GM19239 (cell line): ENCODE data around the gene SLC47A1.
"Not testable (repeated sequence)": the region's sequence is repeated elsewhere in the genome, so short reads cannot be mapped to it uniquely, and the experiment has no call there.

Source experiments
- DNase-seq: peaks from one replicate; pipeline ENCODE4 v3.0.0; 2011; ENCODE audit warnings: low spot score; ENCODE audit not compliant: insufficient read length
- FAIRE-seq: peaks from 2 replicates; lab custom pipeline; 2011; peaks lifted over from hg19 to GRCh38; lab: Jason Lieb, UNC

SLC47A1 gene

DNA sequence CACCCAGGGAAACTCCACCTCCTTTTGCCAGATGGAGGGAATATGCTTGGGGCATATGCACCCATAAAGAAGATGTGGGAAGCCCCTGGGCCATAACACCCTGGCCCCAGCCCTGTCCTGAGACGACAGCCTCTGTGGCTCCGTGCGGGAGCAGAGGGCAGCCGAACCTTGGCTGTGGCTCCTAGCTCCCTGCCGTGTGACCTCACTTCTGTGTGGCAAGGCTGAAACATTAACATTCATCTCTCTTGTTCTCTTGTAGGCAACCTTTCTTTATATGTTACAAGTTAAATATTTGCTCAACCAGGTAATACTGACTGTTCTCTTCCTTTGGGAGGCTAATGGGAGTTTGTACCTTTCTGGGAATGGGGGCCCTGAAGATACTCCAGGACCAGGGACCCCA lies 17.5 kb downstream of the SLC47A1 start:
- DNase-seq (no peak), FAIRE-seq (no peak)

DNA sequence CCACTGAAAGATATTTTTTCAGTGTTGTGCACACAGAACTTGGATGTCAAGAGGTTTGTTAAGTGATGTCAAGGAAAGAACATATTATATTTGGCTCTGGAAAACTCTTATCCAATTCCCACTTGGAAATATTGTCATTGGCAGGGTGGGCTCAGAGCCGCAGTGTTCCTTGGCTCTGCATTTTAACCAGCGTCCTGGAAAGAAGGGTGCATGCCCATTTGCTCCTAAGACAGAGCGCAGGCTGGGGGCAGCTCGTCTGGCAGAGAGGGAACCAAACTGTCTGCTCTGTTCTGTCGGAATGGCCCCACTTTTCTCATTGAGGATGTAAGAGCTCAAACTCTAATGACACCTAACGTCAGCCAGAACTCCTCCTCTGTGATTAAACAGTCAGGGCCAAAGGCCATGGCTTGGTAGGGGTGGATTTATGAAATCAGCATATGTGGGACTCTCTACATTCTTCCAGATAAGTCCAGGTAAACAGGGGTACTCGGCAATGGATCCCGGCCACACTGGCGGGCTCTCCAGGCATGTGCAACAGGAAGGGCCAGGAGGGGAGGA lies 18.0 kb downstream of the SLC47A1 start:
- FAIRE-seq, result no peak
- DNase-seq, result no peak

DNA sequence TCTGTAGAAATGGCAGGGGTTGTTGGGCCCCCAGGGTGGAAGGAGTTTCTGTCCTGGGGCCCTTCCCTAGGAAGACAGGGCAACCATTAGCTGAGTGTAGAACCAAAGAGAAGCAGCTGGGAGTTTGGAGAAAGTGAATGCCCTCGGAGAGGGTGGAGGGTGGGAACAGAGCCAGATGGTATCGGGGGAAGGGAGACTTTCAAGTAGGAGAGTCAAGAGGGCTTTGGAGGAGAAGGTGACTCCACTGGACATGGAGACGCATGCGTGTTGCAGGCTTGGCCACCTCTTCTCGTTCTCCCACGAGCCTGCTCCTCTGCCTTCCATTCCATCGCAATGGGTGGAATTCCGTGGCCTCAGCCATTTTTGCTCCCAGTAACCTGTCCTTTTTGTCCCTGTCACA lies 19.4 kb downstream of the SLC47A1 start:
- FAIRE-seq, result no peak
- DNase-seq, result no peak

DNA sequence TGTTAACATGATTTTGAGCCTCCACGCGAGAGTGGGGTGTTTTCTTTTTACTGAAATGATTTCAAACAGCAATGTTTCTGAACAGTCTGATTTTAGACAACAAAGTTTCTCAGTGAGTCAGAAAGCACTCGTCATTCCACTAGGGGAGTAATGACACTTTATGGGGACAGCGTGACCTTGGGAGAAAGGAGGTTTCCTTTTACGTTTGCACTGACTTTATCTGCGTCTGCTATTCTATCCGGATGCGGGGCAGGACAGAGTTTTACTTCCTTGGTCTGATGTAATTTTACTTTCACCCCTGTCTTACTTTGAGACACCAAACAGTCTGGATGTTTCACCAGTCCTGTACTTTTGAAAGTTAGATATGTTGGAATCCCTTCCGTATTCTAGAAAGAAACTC lies 20.7 kb downstream of the SLC47A1 start:
- DNase-seq, result no peak
- FAIRE-seq, result no peak

DNA sequence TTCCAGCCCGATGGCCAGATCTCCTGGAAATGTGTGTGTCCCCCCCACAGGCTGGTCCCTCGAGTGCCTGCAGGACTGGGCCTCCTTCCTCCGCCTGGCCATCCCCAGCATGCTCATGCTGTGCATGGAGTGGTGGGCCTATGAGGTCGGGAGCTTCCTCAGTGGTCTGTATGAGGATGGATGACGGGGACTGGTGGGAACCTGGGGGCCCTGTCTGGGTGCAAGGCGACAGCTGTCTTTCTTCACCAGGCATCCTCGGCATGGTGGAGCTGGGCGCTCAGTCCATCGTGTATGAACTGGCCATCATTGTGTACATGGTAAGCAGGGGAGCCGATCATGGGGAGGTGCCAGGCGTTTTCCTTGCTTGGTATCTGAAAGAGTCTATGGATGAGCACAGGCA lies 22.1 kb downstream of the SLC47A1 start:
- FAIRE-seq, result no peak
- no peak for DNase-seq

DNA sequence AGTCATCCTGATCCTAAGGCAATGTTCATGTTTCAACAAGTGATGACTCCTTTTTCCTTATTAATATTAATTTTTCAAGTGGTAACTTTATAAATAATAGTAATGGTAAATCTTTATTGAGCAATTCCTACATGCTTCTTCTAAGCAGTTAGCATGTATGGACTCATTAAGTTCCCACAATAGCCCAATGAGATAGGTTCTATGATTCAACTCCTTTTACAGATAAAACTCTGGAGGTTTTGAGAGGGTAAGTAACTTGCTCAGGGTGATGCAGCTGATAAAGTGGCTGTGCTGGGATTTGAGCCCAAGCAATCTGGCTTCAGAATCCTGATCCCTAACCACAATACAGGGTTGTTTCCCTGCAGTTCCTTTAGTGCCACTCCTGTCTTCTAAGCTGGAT lies 25.3 kb downstream of the SLC47A1 start:
- no peak for FAIRE-seq
- no peak for DNase-seq

DNA sequence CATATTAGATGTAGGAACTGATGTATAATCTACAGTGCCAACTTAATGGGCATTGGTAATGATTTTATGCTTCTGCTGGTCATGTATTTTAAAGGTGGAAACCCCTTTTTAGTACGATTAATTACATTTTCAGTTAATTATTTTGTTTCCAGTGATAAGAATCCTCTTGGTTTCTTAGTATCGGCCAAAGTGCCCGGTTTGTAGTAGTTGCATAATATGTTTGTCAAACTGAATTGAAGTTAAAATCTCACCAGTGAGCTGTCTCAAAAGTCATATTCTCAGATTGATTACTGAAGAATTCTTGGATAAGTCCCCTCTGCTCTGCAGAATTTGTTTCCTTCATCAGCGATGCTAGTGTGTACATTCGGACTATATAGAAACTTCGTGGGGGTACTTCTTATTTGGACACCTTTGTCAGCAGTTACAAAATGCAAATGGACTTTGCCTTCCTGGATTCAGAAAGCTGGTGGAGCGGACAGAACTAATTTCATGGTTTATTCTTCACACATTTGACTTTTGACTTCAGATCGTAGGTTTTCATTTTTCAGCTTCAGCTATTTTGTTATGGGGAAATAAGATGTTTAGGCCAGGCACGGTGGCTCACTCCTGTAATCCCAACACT lies 28.2 kb downstream of the SLC47A1 start:
- no peak for FAIRE-seq

DNA sequence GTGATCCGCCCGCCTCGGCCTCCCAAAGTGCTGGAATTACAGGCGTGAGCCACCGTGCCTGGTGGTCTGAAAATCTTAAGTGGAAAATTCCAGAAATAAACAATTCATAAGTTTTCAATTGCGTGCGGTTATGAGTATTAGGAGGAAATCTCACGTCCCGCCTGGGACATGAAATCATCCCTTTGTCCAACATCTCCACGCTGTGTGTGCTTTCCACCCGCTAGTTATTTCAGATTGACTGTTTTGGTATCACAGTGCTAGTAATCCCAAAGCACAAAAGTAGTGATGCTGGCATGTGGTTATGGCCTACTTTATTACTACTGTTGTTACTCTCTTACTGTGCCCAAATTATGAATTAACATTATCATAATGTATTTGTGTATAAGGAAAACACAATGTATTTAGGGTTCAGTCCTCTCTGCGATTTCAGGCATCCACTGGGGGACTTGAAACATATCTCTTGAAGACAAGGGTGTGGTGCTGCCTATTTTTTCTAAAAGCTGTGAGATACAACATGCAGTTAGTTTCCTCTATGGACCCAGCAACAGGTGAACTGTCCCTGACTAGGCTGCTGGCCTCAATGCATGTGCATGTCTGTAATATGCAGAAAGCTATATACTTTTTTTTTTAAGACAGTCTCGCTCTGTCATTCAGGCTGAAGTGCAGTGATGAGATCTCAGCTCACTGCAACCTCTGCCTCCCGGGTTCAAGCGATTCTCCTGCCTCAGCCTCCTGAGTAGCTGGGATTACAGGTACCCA lies 32.3 kb downstream of the SLC47A1 start:
- FAIRE-seq, result no peak
- DNase-seq, result no peak

More for the DNA sequence above, 28.2 kb downstream of the SLC47A1 start:
- no peak for DNase-seq

DNA sequence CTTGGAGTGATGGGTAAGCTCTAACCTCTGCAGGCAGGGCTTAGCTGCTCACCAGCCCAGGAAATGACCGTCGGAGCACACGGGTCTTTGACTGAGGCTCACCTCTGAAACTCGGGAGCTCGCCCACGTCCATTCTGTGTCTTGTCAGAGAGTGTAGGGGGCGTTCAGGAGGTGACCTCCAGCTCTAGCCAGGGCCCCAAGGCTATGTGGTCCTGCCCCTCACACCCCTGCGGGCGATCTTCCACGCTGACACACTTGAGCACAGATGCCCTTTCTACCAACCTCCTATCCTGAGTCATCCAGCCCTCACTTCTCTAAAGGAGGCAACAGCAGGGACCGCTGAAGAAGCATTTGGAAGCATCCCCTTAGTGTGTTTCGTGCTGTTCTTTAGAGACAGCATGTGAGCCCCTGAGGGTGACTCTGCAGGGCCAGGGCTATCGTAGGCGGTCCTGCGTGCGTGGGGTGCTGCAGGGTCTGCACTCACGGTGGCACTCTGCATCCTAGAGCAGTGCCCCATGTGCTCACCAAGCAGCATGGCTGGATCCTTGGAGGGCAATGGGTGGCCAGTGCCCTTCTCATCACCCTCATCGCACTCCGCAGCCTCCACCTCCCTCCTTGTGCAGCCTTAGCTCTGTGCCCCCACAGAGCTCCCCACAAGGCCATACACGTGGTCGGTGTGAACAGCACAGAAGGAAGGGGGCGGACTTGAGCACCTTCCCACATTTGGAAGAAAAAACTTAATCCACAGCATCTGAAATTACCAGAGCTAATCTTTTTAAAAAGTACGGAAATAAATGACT lies 33.8 kb downstream of the SLC47A1 start:
- no peak for DNase-seq
- FAIRE-seq, result no peak

DNA sequence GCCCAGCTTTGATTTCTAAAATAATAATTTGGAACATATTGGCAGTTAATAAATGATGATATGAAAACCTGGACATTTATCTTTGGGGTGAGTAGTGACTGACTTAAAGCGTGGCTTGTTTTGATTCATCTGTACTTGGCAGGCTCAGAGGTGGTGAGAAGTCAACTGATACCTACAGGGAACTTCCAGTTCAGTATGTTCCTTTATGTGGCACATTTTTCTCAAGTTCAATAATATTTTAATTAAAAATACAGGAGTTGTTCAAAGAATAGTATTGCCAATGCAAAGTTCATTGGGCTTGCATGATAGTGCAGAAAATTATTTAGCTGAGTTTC lies 34.3 kb downstream of the SLC47A1 start:
- FAIRE-seq, result no peak
- no peak for DNase-seq

DNA sequence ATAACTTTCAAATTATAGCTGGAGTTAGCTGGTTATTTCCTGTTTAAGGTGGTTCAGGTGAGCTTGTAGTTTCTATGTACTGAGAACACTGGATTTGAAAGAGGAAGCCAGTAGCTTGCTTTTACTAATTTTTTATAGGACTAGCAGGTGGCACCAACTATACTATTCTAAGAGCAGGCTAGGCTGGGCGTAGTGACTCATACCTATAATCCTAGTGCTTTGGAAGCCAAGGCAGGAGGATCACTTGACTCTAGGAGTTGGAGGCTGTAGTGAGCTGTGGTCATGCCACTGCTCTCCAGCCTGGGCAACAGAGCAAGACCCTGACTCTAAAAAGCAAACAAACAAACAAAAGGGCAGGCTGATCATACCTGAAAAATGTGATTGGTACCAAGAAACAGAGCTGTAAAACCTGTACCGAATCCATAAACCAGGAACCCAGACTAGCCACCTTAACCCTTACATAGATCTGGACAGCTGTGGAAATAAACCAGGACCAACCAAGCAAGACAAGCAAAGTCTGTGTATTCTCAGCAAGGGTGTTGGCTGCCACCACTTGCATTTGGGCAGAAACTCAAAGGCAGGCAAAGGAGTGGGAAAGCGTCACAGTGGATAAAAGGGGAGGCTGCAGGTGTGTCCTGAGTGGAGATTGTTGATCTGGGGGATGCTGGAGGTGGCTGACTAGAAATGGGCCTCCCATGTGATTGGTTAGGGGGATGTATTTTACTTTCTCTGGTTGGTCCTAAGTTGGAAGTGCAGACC lies 36.3 kb downstream of the SLC47A1 start:
- no peak for FAIRE-seq

DNA sequence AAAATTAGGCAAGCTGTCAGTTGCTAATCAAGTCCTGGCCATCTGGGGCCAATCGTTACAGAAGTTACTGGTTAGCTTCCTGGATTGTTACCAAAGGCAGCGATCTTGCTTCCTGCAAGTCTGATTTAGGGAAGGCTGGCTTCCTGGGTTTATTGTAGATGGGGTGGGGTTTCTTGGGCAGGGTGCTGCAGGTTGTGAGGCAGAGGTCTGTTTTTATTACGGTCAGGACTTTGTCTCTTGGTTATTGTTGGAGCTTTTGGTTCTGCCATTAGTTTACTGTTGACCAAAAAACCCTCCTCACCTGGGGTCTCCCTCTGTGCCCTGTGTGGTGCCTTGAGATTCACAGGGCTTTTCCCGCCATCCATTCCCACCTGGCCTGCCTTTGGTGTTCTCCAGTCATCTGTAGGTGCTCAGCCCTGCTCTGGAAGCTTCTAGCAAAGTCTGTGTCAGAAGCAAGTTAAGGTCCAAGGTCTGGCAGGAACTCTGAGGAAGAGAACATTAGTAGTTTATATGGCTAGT lies 36.9 kb downstream of the SLC47A1 start:
- DNase-seq (no peak), FAIRE-seq (no peak)

More for the DNA sequence above, 36.3 kb downstream of the SLC47A1 start:
- DNase-seq, result no peak

DNA sequence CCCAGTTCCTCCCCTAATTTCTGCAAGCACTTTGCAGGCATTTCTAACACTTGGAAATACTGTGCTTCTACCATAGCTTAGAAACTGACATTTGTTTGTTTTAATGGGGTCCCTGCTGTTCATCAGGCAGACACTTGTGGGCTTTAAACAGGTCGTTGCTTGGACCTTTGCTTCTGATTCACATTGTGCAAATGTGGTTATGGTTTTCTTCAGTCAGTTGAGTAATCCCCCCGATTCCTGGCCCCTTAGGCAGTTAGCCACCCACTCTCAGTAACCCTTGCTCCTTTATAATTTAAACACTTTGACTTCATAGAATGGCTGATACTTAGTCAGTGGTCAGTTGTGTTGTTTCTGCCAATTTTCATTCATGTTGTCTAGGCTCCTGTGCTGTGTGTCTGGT lies 39.4 kb downstream of the SLC47A1 start:
- DNase-seq, result no peak

DNA sequence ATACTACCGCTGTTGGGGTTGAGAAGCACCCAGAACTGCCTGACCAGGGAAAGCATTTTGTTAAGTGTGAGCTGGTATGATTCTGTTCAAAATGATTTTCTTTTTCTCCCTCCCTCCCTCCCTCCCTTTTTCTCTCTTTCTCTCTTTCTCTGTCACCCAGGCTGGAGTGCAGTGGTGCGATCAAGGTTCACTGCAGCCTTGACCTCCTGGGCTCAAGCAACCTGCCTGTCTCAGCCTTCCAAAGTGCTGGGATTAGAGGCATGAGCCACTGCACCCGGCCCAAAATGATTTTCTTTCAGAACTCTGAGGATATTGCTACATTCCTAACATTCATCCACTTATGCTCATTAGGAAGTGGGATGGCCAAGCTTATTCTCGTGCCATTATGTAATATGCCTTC lies 41.3 kb downstream of the SLC47A1 start:
- DNase-seq (no peak), FAIRE-seq (no peak)

More for the DNA sequence above, 39.4 kb downstream of the SLC47A1 start:
- no peak for FAIRE-seq

DNA sequence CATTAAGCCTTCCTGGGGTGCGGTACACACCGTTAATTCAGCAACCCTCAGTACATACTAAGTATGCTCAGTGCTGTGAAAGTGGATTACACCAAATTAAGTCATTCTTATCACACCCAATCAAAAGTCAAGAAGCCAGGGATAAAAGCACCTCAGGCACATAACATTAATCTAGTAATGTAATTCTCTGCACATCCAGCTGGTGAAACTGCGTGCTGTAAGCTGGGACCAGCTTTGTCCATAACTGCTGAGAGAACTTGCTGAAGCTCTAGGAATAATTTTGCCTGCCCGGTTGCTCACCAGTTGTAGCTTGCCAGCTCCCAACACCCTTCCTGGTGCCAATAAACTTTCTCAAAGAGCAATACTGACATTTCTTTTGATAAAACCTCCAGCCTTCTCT lies 44.9 kb downstream of the SLC47A1 start:
- no peak for DNase-seq
- FAIRE-seq, result no peak

DNA sequence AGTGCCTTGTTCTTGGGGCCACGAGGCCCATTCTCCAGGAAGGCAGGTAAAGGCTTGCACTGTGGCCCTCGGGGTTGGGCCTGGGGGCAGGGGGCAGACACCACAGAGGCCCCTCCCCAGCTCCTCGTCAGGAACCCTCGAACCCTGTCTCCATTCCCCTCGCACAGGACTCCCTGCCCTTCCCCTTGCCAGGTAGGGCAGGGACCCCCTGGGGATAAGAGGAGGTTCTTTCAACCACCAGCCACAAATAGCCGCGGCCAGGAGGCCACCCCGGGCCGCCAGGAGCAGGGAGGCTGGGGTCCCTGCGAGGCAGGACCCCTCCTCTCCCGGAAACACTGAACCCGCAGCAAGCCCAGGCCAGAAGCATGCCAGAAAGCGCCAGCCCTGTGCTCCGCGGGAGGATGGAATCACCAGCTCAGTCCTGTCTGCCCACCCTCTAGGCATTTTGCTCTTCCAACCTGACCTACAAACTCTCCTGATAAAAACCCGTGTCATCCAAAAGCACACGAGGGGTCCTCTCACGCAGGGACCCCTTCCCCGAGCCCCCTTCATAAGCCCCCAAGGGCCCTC lies 45.6 kb downstream of the SLC47A1 start:
- FAIRE-seq (no peak), DNase-seq (no peak)

DNA sequence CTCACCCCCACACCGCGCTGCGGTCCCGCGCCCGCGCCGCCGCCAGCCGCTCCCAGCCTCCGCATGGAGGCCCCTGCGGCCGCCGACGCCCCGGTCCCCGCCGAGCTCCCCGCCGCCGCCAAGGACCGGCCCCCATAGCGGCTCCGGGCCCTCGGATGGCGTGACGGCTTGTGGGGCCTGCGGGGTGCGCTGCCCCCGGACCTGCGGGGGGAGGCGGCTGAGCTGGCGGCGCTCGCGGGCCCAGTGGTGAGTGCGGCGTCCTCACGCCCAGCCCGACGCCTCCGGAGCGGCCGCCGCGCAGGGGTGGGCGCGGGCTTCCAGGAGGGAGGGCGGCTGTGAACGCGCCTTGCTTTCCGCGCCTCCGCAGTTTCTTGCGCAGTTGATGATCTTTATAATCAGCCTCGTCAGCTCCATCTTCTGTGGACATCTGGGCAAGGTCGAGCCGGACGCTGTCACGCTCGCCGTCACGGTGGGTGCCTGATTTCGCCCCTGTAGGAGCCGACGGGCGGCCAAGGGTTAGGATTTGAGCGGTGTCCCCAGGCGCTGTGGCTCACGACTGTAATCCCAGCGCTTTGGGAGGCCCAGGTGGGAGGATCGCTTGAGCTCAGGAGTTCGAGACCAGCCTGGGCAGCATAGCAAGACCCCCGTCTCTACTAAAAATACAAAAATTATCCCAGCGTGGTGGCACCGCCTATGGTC lies 46.4 kb downstream of the SLC47A1 start:
- DNase-seq (no peak), FAIRE-seq (no peak)

DNA sequence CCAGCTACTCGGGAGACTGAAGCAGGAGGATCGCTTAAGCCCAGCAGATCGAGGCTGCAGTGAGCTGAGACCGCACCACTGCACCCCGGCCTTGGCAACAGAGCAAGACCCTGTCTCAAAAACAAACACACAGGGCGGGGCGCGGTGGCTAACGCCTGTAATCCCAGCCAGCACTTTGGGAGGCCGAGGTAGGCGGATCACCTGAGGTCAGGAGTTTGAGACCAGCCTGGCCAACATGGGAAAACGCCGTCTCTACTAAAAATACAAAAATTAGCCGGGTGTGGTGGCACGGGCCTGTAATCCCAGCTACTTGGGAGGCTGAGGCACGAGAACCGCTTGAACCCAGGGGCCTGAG lies 46.9 kb downstream of the SLC47A1 start:
- not testable (repeated sequence) for FAIRE-seq, DNase-seq

DNA sequence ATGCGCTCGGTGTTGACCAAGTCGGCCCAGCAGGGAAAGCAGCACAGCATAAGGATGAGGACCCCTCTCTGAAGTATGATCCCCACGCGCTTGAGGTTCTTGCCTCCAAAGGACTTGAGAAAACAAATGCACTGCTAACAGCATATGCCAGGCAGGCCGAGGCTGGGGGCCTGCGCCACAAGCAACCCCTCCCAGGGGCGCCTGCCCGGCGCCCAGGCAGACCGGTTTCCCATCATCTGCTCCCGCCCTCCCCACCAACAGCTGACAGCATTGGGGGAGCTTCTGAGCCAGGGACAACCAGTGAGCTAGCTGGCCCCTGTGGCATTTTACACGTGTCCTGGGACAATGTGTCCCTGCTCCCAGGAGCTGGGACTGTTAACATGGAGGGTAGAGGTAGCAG lies 48.5 kb downstream of the SLC47A1 start:
- not testable (repeated sequence) for DNase-seq, FAIRE-seq
